NCI-H2081 (cell line): ENCODE data around the gene NUP214.
A peak's percentile ranks its signal among the peaks of the same experiment; 100 is the strongest.
"Not testable (repeated sequence)": the region's sequence is repeated elsewhere in the genome, so short reads cannot be mapped to it uniquely, and the experiment has no call there.

Experiments
- DNase-seq, 2 experiments: peaks; one replicate each; lab custom pipeline; 2025; lab: John Stamatoyannopoulos, UW

The NUP214 gene

DNA sequence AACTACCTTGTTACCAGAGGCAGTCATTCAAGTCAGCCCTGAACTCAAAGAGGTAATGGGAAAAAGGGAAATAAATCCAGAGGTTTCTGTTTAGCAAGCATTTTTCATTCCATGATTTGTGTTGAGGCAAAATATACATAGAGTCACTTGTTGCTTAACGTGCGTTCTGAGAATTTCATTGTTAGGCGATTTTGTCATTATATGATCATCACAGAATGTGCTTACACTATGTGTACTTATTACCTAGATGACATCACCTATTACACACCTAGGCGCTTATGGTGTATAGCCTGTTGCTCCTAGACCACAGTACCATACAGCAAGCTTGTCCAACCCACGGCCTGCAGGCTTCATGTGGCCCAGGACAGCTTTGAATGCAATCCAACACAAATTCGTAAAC lies 36.2 kb downstream of the NUP214 start:
- no peak for DNase-seq

DNA sequence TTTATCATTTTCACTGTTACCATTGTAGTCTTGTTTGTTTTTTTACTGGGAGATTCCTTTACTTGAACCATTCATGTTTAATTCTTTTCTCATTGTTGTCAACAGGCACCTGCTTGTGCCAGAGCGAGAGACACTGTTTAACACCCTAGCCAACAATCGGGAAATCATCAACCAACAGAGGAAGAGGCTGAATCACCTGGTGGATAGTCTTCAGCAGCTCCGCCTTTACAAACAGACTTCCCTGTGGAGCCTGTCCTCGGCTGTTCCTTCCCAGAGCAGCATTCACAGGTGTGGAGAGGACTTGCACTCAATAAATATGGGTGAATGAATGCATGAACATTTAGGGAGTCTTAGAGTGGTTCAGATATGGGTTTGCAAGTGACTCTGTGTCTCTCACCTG lies 37.5 kb downstream of the NUP214 start:
- no peak for DNase-seq

DNA sequence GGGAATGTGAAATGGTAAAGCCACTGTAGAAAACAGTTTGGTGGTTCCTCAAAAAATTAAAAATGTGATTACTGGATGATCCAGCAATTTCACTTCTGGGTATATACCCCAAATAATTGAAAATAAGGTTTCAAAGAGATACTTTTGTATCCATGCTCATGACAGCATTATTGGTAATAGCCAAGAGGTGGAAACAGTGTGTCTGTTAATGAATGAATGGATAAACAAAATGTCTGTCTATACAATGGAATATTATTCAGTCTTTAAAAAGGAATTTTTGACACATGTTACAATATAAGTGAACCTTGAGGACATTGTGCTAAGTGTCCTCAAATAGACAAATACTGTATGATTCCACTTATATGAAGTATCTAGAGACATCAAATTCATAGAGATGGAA lies 40.1 kb downstream of the NUP214 start:
- no peak for DNase-seq

DNA sequence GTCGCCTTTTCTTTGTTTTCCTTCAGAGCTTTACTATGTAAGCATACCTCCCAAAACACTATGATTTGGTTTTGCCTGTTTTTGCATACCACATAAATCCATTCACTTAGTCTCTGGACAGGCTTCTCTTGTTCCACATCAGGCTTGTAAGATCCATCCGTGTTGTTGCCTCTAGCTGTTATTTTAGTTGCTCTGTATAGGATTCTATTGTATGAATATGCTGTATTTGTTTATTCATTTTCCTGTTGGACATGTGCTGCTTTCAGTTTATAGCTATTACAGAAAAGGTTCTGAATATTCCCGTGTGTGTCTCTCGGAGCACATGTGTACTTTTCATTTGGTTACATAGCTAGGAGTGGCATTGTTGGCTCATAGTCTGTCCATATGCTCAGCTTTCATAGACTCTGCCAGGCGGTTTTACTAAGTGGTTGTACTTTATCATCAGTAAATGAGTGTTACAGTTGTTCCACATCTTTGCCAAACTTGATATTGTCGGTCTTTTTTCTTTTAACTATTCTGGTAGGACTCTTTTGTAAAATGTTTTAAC lies 41.8 kb downstream of the NUP214 start:
- peak; percentile 26 to 66 for DNase-seq

DNA sequence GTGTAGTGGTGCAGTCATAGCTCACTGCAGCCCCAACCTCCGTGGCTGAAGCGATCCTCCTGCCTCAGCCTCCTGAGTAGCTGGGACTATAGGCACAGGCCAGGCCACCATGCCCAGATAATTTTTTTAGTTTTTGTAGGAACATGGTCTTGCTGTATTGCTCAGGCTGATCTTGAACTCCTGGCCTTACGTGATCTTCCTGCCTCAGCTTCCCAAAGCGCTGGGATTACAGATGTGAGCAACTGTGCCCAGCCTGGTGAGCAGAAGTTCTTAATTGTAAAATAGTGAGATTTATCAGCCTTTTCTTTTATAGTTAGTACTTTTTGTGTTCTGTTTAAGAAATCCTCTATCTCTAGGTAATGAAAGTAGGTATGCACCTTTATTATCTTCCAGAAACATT lies 42.5 kb downstream of the NUP214 start:
- DNase-seq: no peak

DNA sequence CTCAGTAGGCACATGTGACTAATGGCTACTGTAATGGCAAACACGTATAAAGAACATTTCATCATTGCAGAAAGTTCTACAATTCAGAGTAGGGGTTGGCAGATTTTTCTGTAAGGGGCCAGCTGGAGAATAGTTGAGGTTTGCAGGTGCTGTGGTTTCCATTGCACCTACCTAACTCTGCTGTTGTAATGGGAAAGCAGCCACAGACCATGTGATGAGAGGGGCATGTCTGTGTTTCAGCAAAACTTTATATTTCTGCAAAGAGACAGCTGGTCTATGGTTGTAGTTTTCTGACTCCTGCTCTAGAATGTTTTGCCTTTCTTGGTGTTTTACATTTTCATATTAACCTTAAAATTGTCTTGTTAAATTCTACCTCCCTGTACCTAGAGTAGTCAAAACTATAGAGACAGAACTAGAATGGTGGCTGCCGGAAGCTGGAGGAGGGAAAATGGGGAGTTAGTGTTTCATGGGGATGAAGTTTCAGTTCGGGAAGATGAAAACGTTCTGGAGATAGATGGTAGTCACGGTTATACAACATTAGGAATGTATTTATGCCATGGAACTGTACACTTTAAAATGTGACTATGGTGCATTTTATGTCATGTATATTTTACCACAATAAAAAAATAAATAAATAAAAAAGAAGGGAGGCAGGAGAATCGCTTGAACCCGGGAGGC lies 44.3 kb downstream of the NUP214 start:
- DNase-seq: no peak

DNA sequence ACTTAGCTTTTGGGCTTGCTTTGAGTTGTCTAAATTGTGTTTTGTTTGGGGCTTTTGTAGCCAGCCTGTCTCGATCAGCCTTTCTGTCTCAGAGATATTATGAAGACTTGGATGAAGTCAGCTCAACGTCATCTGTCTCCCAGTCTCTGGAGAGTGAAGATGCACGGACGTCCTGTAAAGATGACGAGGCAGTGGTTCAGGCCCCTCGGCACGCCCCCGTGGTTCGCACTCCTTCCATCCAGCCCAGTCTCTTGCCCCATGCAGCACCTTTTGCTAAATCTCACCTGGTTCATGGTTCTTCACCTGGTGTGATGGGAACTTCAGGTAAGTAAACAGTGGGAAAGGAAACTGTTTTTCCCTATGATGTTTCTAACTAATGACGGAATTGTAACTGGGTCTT lies 48.6 kb downstream of the NUP214 start:
- no peak for DNase-seq

DNA sequence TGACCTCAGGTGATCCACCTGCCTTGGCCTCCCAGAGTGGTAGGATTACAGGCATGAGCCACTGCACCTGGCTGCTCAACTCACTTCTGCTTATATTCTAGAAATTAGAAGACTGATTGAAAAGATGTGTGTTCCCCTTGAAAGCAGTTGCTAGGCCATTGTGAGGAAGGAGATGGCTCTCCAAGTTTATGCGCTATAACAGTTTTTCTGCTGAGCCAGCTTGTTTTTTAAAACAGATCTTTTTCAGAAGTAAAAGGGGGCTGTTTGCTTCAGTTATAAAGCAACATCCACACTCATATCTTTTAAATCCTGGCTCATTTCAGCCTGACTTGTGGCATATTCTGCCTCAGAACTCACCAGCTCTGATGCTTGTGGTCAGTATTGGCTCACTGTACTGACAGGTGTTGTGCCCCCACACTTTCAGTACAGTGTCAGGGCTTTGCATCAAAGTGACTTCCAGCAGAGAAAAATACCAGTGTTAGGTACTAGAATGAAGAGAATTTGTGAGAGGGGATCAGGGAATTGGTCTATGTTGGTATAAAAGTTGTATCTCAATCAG lies 49.4 kb downstream of the NUP214 start:
- no peak for DNase-seq

DNA sequence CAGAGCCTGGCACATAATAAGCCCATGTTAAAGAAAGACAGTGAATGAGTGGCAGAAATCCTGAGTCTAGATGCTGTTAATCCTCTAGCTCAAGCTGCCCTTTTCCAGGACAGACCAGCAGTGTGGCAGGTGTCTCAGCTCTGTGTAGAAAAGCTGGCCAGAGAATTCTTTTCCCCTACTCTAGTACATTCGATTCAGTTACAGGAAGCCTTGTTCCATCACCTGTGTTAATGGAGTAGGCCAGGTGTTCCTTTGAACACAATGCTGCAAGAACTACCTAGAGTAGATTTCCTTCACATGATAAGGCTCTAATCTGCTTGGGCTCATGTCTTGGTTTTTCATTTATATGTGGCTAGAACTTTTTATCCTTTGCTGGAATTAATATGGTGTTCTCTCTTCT lies 52.5 kb downstream of the NUP214 start:
- DNase-seq: no peak

DNA sequence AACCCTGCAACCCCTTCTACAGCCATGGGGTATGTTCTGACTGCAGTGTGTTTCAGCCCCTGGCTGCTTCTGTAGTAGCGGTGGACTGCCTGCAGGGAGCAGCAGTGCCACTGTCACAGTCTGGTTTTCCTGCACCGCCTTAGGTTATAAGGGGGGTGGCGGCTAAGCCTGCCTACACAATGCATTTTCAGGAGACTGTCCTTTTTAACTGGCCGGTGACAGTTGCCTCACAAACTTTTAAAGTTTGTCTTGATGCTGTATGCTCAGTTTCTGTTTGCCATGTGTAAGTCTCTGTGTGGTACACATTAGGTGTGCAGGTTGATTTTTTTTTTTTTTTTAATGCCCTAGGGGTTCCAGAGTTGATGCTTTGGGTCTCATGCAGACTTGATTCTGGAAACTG lies 53.0 kb downstream of the NUP214 start:
- DNase-seq: peak; percentile 51 to 53

DNA sequence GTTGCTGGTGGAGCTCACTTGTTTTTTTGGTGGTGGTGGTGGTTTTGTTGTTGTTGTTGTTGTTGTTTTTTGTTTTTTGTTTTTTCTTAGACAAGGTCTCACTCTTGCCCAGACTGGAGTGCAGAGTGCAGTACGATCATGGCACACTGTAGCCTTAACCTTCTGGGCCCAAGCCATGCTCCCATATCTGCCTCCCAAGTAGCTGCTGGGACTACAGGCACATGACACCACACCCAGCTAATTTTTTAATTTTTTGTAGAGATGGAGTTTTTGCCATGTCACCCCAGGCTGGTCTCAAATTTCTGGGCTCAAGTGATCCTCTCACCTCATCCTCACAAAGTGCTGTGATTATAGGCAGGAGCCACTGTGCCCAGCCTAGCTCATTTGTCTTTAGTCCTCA lies 53.5 kb downstream of the NUP214 start:
- DNase-seq: no peak

DNA sequence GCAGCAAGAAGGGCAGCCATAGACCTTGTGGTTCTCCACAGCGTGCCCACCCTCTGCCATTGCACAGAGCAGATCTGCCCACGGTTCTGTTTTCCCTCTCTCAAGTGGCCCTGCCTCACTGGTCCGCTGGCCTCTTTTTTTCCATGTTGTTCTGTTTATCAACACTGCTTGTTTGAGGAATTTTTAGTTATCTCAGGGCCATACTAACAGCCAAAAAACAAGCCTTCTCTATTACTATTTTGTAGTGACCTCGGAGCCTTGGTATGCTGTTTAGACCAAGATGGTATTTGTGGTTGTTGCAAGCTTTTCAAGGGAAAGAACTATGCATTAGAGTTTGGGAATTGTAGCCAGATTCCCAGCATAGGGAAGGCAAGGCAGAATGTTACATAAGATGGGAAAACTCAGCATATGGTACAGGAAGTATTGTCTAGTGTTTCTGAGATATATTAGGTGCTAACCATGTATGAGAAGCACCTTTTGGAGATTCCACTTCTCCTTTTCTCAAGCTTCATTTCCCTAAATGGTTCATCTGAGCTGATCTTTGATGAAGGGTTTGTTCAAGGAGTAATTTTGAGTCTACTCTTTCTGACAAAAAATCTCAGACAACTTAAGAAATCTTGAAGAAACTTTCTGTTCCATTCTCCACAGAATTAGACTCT lies 54.3 kb downstream of the NUP214 start:
- DNase-seq: no peak

DNA sequence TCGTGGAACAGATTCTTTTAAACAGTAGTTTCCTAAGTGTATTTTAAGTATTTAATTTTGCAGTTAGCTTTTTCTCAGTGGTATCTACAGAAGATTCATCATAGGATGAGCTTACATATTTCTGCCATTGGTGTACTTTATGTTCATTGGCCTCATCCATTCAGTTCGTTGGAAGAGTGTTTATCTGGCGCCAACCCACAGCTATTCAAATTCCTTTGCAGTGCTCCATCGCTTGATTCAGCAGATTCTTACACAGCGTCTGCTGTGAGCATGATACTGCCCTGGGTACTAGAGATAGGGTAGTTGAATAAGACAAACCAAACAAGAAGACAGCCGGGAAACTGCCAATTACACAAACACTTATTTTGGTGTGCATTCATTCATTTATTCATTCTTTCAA lies 55.1 kb downstream of the NUP214 start:
- no peak for DNase-seq

DNA sequence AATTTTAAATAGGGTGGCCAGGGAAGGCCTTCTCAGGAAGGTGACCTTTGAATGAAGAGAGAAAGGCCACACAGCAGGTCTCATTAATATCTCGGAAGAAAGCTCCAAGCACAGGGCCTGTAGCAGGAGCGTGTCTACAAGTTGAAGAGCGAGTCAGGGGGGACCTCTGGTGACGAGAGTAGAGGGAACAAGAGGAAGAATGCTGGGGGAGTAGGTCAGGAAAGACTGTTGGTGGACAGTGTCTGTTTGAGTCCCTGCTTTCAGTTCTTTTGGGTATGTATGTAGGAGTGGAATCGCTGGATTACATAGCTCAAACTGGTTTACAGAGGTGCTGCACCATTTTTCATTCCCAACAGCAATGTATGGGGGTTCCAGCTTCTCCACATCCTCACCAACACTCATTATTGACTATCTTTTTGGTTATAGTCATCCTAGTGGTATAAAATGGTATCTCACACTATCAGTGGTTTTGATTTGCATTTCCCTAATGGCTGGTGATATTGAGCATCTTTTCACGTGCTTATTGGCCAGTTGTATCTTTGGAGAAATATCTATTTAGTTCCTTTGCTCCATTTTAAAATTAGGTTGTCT lies 55.8 kb downstream of the NUP214 start:
- no peak for DNase-seq

DNA sequence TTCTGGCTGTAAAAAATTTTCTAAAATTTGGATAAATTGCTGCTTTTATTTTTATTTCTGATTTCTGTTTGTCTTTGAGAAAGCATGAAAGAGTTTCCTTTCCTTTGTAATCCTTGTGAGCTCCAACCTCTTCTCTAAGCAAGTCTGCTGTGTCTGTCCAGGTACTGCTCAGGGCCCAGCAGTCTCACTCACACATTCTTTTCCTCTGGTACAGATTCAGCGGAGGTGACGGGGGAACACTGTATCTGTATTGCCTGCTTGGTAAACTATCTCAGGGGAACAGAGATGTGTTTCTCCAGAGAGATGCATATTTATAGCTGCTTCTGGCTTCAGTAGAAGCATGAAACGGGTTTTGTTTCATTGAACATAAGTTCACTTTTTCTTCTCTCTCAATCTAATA lies 60.5 kb downstream of the NUP214 start:
- DNase-seq: no peak

DNA sequence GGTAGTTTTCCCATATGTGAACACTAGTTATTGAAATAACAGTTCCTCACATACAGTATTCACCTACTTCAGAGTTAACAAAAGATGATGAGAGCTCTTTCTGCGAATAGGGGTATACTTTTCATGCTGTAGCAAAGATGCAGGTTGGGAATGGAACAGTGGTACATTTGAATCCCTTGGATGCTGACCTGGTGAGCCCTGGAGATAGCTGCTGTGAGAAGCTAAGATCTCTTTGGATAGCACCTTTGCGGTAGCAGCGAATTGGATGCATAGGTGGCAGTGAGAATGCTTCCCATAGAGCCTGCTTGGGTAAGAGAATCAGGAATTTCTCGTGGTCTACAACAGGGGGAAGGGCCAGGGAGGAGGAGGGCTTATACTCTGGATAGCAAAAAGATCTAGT lies 61.2 kb downstream of the NUP214 start:
- no peak for DNase-seq

DNA sequence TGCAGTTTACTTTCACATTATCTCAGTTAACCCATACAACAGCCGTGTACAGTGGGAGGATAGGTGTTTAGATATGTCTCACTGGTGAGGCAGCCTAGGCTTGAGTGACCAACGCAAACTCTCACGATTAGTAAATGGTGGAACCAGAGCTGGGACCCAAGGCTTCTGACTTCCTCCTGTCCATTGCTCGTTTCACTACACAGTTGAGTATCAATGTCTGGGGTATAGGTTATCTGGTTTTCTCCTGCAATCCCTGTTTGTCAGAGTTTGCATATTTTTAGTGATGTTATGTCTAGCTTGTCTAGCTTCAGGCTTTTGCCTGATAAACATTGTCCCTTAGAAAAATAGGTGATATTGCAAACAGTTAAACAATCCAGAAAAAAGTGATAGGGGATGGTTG lies 62.6 kb downstream of the NUP214 start:
- DNase-seq: no peak

DNA sequence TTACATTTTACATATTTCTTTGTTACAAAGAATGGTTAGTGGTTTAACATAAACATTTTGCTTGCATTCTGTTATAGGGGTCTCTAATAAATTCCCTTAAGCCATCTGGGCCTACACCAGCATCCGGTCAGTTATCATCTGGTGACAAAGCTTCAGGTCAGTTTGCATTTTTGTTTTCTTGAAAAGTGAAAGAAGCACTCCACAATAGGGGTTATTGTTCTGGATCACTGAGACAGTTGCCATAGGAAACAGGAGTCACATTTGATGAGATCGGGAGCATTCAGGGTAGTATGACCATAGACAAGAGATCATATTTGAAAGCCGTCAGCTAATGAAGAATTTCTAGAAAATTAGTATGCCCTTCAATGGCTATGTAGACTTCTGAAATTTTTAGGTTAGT lies 63.6 kb downstream of the NUP214 start:
- DNase-seq: no peak

DNA sequence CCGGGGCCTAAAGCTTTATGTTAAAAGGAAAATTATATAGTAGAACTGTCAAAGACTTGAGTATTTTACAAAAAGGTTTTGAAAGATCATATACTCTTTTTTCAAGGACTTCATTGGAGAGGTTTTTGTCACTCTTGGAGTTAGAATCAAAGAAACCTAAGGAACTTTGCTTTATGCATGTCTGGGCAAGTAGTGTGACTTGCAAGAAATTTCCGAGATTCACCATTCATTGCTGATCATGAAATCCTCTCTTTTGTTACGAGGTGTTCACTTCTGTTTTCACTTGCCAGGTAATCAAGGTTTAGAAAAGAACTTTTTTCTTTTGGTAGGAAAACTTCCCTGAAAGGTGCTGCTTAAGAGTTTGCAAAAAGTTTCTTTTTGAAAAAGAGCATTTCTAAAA lies 64.8 kb downstream of the NUP214 start:
- DNase-seq: no peak

DNA sequence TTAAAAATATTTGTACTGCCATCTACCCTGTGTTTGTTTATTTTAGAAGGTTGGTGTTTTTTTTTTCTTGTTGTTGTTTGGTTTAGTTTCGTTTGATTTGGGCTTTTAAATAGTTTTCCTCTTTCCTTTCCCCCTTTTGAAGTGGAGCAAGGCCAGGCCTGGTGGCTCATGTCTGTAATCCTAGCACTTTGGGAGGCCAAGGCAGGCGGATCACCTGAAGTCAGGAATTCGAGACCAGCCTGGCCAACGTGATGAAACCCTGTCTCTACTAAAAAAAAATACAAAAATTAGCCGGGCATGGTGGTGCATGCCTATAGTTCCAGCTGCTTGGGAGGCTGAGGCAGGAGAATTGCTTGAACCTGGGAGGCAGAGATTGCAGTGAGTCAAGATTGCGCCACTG lies 65.6 kb downstream of the NUP214 start:
- not testable (repeated sequence) for DNase-seq

DNA sequence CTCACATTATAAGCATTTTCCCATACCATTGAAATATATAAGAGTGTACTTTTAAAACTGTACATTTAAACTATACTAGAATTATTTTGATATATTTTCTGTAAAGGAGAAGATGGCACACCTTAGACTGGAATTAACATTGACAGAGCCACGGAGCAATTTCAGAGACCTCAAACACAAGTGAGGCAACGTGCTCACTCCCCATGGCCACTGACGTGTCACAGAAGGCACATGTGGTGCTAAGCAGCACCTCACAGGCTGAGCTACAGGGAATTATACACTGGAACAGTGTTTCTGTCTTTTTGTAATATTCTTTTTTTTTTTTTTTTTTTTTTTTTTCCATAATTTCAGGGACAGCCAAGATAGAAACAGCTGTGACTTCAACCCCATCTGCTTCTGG lies 66.5 kb downstream of the NUP214 start:
- no peak for DNase-seq

DNA sequence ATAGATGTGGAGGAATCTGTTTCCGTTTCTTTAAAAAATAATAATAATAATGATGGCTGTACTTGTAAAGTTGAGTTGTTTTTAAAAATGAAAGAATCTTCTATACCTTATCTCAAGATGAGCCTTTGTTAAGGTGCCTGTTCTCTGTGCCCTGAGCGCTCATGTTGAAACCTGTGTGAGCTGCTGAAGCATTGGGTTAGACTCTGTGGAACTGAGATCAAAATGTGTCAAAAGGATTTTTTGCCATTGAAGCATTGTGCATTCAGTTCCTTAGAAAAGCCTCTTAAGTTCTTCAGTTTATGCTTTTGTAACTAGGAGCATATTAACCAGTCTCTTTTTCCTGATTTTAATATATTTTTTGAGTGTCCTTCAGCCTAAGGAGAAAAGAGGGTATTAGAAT lies 67.7 kb downstream of the NUP214 start:
- DNase-seq: no peak

DNA sequence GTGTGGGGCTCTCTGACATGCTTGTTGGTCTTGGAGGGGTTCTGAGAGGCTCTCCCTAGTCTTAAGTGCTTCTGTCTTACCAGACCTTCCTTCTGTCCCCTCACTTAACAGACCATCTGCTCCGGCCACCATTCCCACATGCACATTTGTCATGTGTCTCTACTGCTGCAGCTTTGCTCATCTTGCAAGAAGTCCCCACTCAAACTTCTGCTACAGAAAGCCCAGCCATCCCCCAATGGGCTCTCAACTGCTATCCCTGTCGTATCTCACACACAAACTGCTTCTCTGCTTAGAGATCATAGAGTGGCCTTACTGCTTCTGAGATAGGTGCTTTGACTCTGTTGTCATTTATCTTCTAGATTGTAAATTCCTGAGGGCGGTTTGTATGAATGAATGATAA lies 69.4 kb downstream of the NUP214 start:
- DNase-seq: no peak
